Peyer's patch (tissue), 4 donors: ENCODE data around the gene RAP2C.

Experiments
- CTCF ChIP-seq, 6 experiments: fragments of 450-650 bp in 4 of 6; fragments of 200-600 bp in 2 of 6; sonication (generic) in 1 of 6; IDR thresholded peaks; one replicate each; pipeline ENCODE4 v1.5.1; 2017 to 2019; ENCODE audit warnings: antibody characterized with exemption in 6 of 6, mild to moderate bottlenecking in 3 of 6, moderate library complexity in 1 of 6
- POLR2A ChIP-seq, 2 donors: fragments of 450-650 bp; IDR thresholded peaks; one replicate each; pipeline ENCODE4 v1.5.1; 2017; ENCODE audit warnings: antibody characterized with exemption in 2 of 2, mild to moderate bottlenecking in 2 of 2, moderate library complexity in 2 of 2

GRCh38 chrX:132187451-132187850 lies 31.8 kb downstream of the RAP2C start:
- TF ChIP-seq CTCF (IDR thresholded peaks at IDR 0.05) (no peak), POLR2A (IDR thresholded peaks at IDR 0.05) (no peak)
